ENCODE measurements around the gene TRPC5OS.

Gene TRPC5OS

GRCh38 chrX:111869639-111870034 lies 6.3 kb upstream of the TRPC5OS start:
- Mint-ChIP-seq H3K27ac (no peak overlapping the region), H3K27me3 (ENCODE audit: low read depth) (no peaks in the 10 kb centered on the region), H3K36me3 (ENCODE audit: low read depth) (no peaks in the 10 kb centered on the region), H3K4me3 (no peak overlapping the region), H3K9me3 (no peaks in the 10 kb centered on the region), H3K4me1 (ENCODE audit: low read depth) (peaks cover 5% of the 10 kb centered on the region)
- DNase-seq (ENCODE audit: low spot score): no peak

GRCh38 chrX:111874241-111874640 lies 1.7 kb upstream of the TRPC5OS start:
- H3K36me3 Mint-ChIP-seq (ENCODE audit: low read depth): no peaks in the 10 kb centered on the region
- no peak overlapping the region for H3K4me3 Mint-ChIP-seq
- H3K4me1 Mint-ChIP-seq (ENCODE audit: low read depth): peaks cover 1% of the 10 kb centered on the region
- DNase-seq (ENCODE audit: low spot score): no peak
- no peaks in the 10 kb centered on the region for H3K9me3 Mint-ChIP-seq
- H3K27ac Mint-ChIP-seq: no peak overlapping the region
- H3K27me3 Mint-ChIP-seq (ENCODE audit: low read depth): peaks cover 6% of the 10 kb centered on the region

GRCh38 chrX:111876646-111877045 lies 665 bp downstream of the TRPC5OS start:
- no peaks in the 10 kb centered on the region for H3K9me3 Mint-ChIP-seq
- H3K36me3 Mint-ChIP-seq (ENCODE audit: low read depth): no peaks in the 10 kb centered on the region
- H3K27me3 Mint-ChIP-seq (ENCODE audit: low read depth): peaks cover 6% of the 10 kb centered on the region
- no peak overlapping the region for H3K4me3 Mint-ChIP-seq
- no peak overlapping the region for H3K27ac Mint-ChIP-seq
- DNase-seq (ENCODE audit: low spot score): no peak
- H3K4me1 Mint-ChIP-seq (ENCODE audit: low read depth): no peaks in the 10 kb centered on the region

- no peak overlapping the region for H3K27ac Mint-ChIP-seq
- peaks cover 6% of the 10 kb centered on the region for H3K27me3 Mint-ChIP-seq (ENCODE audit: low read depth)
- H3K36me3 Mint-ChIP-seq (ENCODE audit: low read depth): no peaks in the 10 kb centered on the region
- no peaks in the 10 kb centered on the region for H3K9me3 Mint-ChIP-seq
- no peak for DNase-seq (ENCODE audit: low spot score)
- H3K4me3 Mint-ChIP-seq: no peak overlapping the region
- H3K4me1 Mint-ChIP-seq (ENCODE audit: low read depth): no peaks in the 10 kb centered on the region
These were observed 1.7 kb downstream of the TRPC5OS start for GRCh38 chrX:111877681-111878080.

GRCh38 chrX:111880735-111881134 lies 4.8 kb downstream of the TRPC5OS start:
- H3K4me1 Mint-ChIP-seq (ENCODE audit: low read depth): no peaks in the 10 kb centered on the region
- no peak for DNase-seq (ENCODE audit: low spot score)
- H3K9me3 Mint-ChIP-seq: no peaks in the 10 kb centered on the region
- no peak overlapping the region for H3K27ac Mint-ChIP-seq
- H3K27me3 Mint-ChIP-seq (ENCODE audit: low read depth): peaks cover 2% of the 10 kb centered on the region
- no peak overlapping the region for H3K4me3 Mint-ChIP-seq
- no peaks in the 10 kb centered on the region for H3K36me3 Mint-ChIP-seq (ENCODE audit: low read depth)

GRCh38 chrX:111881715-111882114 lies 5.7 kb downstream of the TRPC5OS start:
- no peak for DNase-seq (ENCODE audit: low spot score)
- no peaks in the 10 kb centered on the region for H3K4me1 Mint-ChIP-seq (ENCODE audit: low read depth)
- H3K4me3 Mint-ChIP-seq: no peak overlapping the region

GRCh38 chrX:111886678-111887077 lies 10.7 kb downstream of the TRPC5OS start:
- H3K27me3 Mint-ChIP-seq (ENCODE audit: low read depth): no peaks in the 10 kb centered on the region
- H3K4me1 Mint-ChIP-seq (ENCODE audit: low read depth): no peaks in the 10 kb centered on the region
- no peaks in the 10 kb centered on the region for H3K9me3 Mint-ChIP-seq
- H3K36me3 Mint-ChIP-seq (ENCODE audit: low read depth): no peaks in the 10 kb centered on the region
- H3K4me3 Mint-ChIP-seq: no peak overlapping the region
- H3K27ac Mint-ChIP-seq: no peak overlapping the region
- DNase-seq (ENCODE audit: low spot score): no peak

More at GRCh38 chrX:111881715-111882114, 5.7 kb downstream of the TRPC5OS start:
- Mint-ChIP-seq H3K27me3 (ENCODE audit: low read depth) (no peaks in the 10 kb centered on the region), H3K27ac (no peak overlapping the region), H3K9me3 (no peaks in the 10 kb centered on the region), H3K36me3 (ENCODE audit: low read depth) (no peaks in the 10 kb centered on the region)

GRCh38 chrX:111888600-111888999 lies 12.6 kb downstream of the TRPC5OS start:
- H3K9me3 Mint-ChIP-seq: no peaks in the 10 kb centered on the region
- H3K4me1 Mint-ChIP-seq (ENCODE audit: low read depth): no peaks in the 10 kb centered on the region
- H3K27ac Mint-ChIP-seq: no peak overlapping the region
- DNase-seq (ENCODE audit: low spot score): no peak
- no peaks in the 10 kb centered on the region for H3K27me3 Mint-ChIP-seq (ENCODE audit: low read depth)
- no peak overlapping the region for H3K4me3 Mint-ChIP-seq
- H3K36me3 Mint-ChIP-seq (ENCODE audit: low read depth): no peaks in the 10 kb centered on the region

- H3K4me3 Mint-ChIP-seq: no peak overlapping the region
- H3K36me3 Mint-ChIP-seq (ENCODE audit: low read depth): no peaks in the 10 kb centered on the region
These were observed 16.4 kb downstream of the TRPC5OS start for GRCh38 chrX:111892375-111892774.

GRCh38 chrX:111896148-111896547 lies 20.2 kb downstream of the TRPC5OS start:
- Mint-ChIP-seq H3K4me1 (ENCODE audit: low read depth) (no peaks in the 10 kb centered on the region), H3K4me3 (no peak overlapping the region), H3K9me3 (no peaks in the 10 kb centered on the region), H3K27me3 (ENCODE audit: low read depth) (peaks cover 2% of the 10 kb centered on the region), H3K36me3 (ENCODE audit: low read depth) (no peaks in the 10 kb centered on the region), H3K27ac (no peak overlapping the region)
- DNase-seq (ENCODE audit: low spot score): no peak

More at GRCh38 chrX:111892375-111892774, 16.4 kb downstream of the TRPC5OS start:
- H3K4me1 Mint-ChIP-seq (ENCODE audit: low read depth): no peaks in the 10 kb centered on the region
- no peaks in the 10 kb centered on the region for H3K9me3 Mint-ChIP-seq
- DNase-seq (ENCODE audit: low spot score): no peak
- H3K27ac Mint-ChIP-seq: no peak overlapping the region
- H3K27me3 Mint-ChIP-seq (ENCODE audit: low read depth): no peaks in the 10 kb centered on the region

- no peak overlapping the region for H3K27ac Mint-ChIP-seq
- H3K4me3 Mint-ChIP-seq: no peak overlapping the region
- no peaks in the 10 kb centered on the region for H3K36me3 Mint-ChIP-seq (ENCODE audit: low read depth)
- no peaks in the 10 kb centered on the region for H3K27me3 Mint-ChIP-seq (ENCODE audit: low read depth)
- H3K9me3 Mint-ChIP-seq: peaks cover 8% of the 10 kb centered on the region
- no peak for DNase-seq (ENCODE audit: low spot score)
- H3K4me1 Mint-ChIP-seq (ENCODE audit: low read depth): no peaks in the 10 kb centered on the region
These were observed 38.6 kb downstream of the TRPC5OS start for GRCh38 chrX:111914398-111915090.

GRCh38 chrX:111917591-111917990 lies 41.6 kb downstream of the TRPC5OS start:
- Mint-ChIP-seq H3K4me3 (no peak overlapping the region), H3K9me3 (peaks cover 8% of the 10 kb centered on the region), H3K36me3 (ENCODE audit: low read depth) (no peaks in the 10 kb centered on the region), H3K27me3 (ENCODE audit: low read depth) (no peaks in the 10 kb centered on the region), H3K4me1 (ENCODE audit: low read depth) (no peaks in the 10 kb centered on the region), H3K27ac (no peak overlapping the region)
- DNase-seq (ENCODE audit: low spot score): no peak

- Mint-ChIP-seq H3K4me3 (no peak overlapping the region), H3K4me1 (ENCODE audit: low read depth) (no peaks in the 10 kb centered on the region), H3K36me3 (ENCODE audit: low read depth) (no peaks in the 10 kb centered on the region), H3K9me3 (no peaks in the 10 kb centered on the region), H3K27me3 (ENCODE audit: low read depth) (no peaks in the 10 kb centered on the region), H3K27ac (no peak overlapping the region)
- no peak for DNase-seq (ENCODE audit: low spot score)
These were observed 52.5 kb downstream of the TRPC5OS start for GRCh38 chrX:111928456-111928855.

Data from T-helper 2 cell treated with Interferon-gamma antibody and Interleukin-4, amounts not matched to agents 5 μg/mL and 100 μg/mL, for 36 hours (primary cell).